ENCODE data around the gene CKLF.

DNA sequence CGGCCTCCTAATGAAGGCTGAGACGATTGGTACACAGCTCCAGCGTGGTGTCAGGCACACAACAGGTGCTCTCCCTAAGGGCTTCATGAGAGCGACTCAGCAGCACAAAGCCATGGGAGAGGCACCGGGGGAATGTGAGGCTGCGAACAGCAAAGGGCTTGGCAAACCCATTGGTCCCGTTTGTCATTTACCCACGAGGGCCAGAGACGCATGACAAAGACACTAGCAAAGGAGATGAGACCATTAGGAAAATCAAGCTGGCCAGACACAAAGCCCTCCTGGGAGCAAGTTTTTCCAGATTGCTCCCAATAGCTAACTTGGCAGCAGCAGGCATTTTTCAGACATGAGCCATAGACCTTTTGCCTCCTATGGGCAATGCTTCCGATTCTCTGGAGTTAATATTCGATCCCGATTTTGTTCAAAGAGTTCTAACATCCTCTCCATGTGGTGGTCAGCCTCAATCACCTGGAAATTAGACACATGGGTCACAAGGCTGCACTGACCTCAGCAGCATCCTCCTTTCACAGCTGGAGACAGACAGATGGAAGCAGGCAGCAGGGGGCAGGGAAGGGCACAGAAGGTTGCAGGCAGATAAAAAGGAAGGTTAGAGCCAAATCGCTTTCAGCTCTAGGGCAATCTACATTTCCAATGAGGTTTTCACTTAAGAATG, 40.6 kb upstream of the CKLF start:
- TF ChIP-seq TAF1 (IDR thresholded peaks at IDR 0.05; ENCODE audit: low read depth, low read length) (no peak), POLR2AphosphoS5 (IDR thresholded peaks at IDR 0.05; ENCODE audit: low read depth, low read length) (no peak), POLR2A (IDR thresholded peaks at IDR 0.05; ENCODE audit: low read depth, low read length) (no peak)
